NT2/D1 (cell line): Measurements from ENCODE around the gene GDA.
A peak's percentile ranks its signal among the peaks of the same experiment; 100 is the strongest.
"Not testable (repeated sequence)": the region's sequence is repeated elsewhere in the genome, so short reads cannot be mapped to it uniquely, and the experiment has no call there.

Experiments
- DNase-seq: peaks from one replicate; pipeline ENCODE4 v3.0.0-alpha.2; 2011; ENCODE audit warnings: low read depth, low spot score
- H3K27me3 ChIP-seq: 2 replicates; pipeline ENCODE4 v1.6.0; 2011; ENCODE audit warnings: mild to moderate bottlenecking; ENCODE audit not compliant: insufficient read length, insufficient read depth
- H3K36me3 ChIP-seq: 2 replicates; pipeline ENCODE4 v1.6.1; 2011; ENCODE audit warnings: mild to moderate bottlenecking, low read length, mixed read lengths; ENCODE audit not compliant: insufficient read depth, insufficient read length
- H3K4me1 ChIP-seq: 2 replicates; pipeline ENCODE4 v1.5.1; 2011; ENCODE audit not compliant: insufficient read depth, insufficient read length
- H3K4me3 ChIP-seq: 2 replicates; pipeline ENCODE4 v1.5.1; 2011; ENCODE audit warnings: low read depth; ENCODE audit not compliant: insufficient read length
- H3K9ac ChIP-seq: 2 replicates; pipeline ENCODE4 v1.6.0; 2011; ENCODE audit warnings: low read depth; ENCODE audit not compliant: insufficient read length
- H3K9me3 ChIP-seq: 2 replicates; pipeline ENCODE4 v1.5.1; 2011; ENCODE audit warnings: mild to moderate bottlenecking, low read length; ENCODE audit not compliant: insufficient read depth
- SUZ12 ChIP-seq: IDR thresholded peaks from 2 replicates; pipeline ENCODE4 v1.6.1; 2011; ENCODE audit not compliant: insufficient read length, insufficient read depth; ENCODE audit errors: extremely low read depth
- YY1 ChIP-seq: IDR thresholded peaks from 2 replicates; pipeline ENCODE4 v1.6.1; 2011; ENCODE audit not compliant: insufficient read length, insufficient read depth
- ZNF274 ChIP-seq: IDR thresholded peaks from 2 replicates; pipeline ENCODE4 v1.6.1; 2011; ENCODE audit warnings: mild to moderate bottlenecking, low read depth, low read length

GDA gene

GRCh38 chr9:72262063-72262462, 112.8 kb downstream of the GDA start:
- no peaks in the 10 kb centered on the region; the same call in 1 of the 2 replicates for H3K9me3 ChIP-seq
- H3K4me3 ChIP-seq: no peak overlapping the region
- no peak overlapping the region for H3K9ac ChIP-seq
- no peaks in the 10 kb centered on the region for H3K36me3 ChIP-seq
- no peak for DNase-seq
- H3K27me3 ChIP-seq: no peaks in the 10 kb centered on the region
- TF ChIP-seq YY1 (no peak), SUZ12 (no peak)
- H3K4me1 ChIP-seq: no peaks in the 10 kb centered on the region

GRCh38 chr9:72263572-72263971, 114.3 kb downstream of the GDA start:
- Histone ChIP-seq H3K4me1 (no peaks in the 10 kb centered on the region), H3K9ac (no peak overlapping the region), H3K9me3 (no peaks in the 10 kb centered on the region; the same call in 1 of the 2 replicates), H3K27me3 (no peaks in the 10 kb centered on the region), H3K36me3 (no peaks in the 10 kb centered on the region), H3K4me3 (no peak overlapping the region)
- TF ChIP-seq YY1 (no peak), ZNF274 (no peak), SUZ12 (no peak)
- no peak for DNase-seq

GRCh38 chr9:72268961-72269360, 119.7 kb downstream of the GDA start:
- H3K36me3 ChIP-seq: no peaks in the 10 kb centered on the region
- no peak overlapping the region for H3K4me3 ChIP-seq
- no peak overlapping the region for H3K9ac ChIP-seq
- H3K27me3 ChIP-seq: no peaks in the 10 kb centered on the region
- H3K9me3 ChIP-seq: no peaks in the 10 kb centered on the region; the same call in 1 of the 2 replicates
- TF ChIP-seq SUZ12 (no peak), ZNF274 (no peak), YY1 (no peak)
- no peak for DNase-seq
- no peaks in the 10 kb centered on the region for H3K4me1 ChIP-seq

- not testable (repeated sequence) for H3K9me3 ChIP-seq, H3K27me3 ChIP-seq, H3K4me3 ChIP-seq, H3K36me3 ChIP-seq, H3K9ac ChIP-seq, H3K4me1 ChIP-seq, DNase-seq
Observed at GRCh38 chr9:72270359-72270758, 121.1 kb downstream of the GDA start.

GRCh38 chr9:72271613-72272478, 122.6 kb downstream of the GDA start:
- H3K9me3 ChIP-seq: peaks cover 18% of the 10 kb centered on the region; the same call in 1 of the 2 replicates
- H3K36me3 ChIP-seq: no peaks in the 10 kb centered on the region
- peak; percentile 51 for DNase-seq
- TF ChIP-seq SUZ12 (no peak), ZNF274 (no peak), YY1 (no peak)
- H3K9ac ChIP-seq: no peak overlapping the region
- H3K4me3 ChIP-seq: no peak overlapping the region
- no peaks in the 10 kb centered on the region for H3K27me3 ChIP-seq
- no peaks in the 10 kb centered on the region for H3K4me1 ChIP-seq

GRCh38 chr9:72274441-72274840, 125.2 kb downstream of the GDA start:
- Histone ChIP-seq H3K4me3 (no peak overlapping the region), H3K36me3 (no peaks in the 10 kb centered on the region), H3K9ac (no peak overlapping the region), H3K27me3 (no peaks in the 10 kb centered on the region), H3K4me1 (no peaks in the 10 kb centered on the region), H3K9me3 (peaks cover 18% of the 10 kb centered on the region; the same call in 1 of the 2 replicates)
- TF ChIP-seq SUZ12: no peak
- no peak for TF ChIP-seq YY1
- TF ChIP-seq ZNF274: no peak
- no peak for DNase-seq

- TF ChIP-seq SUZ12: no peak
- TF ChIP-seq YY1: no peak
- no peak for TF ChIP-seq ZNF274
- no peak for DNase-seq
- Histone ChIP-seq H3K9me3 (peaks cover 18% of the 10 kb centered on the region; the same call in 1 of the 2 replicates), H3K27me3 (no peaks in the 10 kb centered on the region), H3K9ac (no peak overlapping the region), H3K4me3 (no peak overlapping the region), H3K4me1 (no peaks in the 10 kb centered on the region), H3K36me3 (no peaks in the 10 kb centered on the region)
Observed at GRCh38 chr9:72274916-72275315, 125.7 kb downstream of the GDA start.

- TF ChIP-seq ZNF274 (no peak), SUZ12 (no peak), YY1 (no peak)
- Histone ChIP-seq H3K4me3 (no peak overlapping the region), H3K36me3 (no peaks in the 10 kb centered on the region), H3K27me3 (no peaks in the 10 kb centered on the region), H3K9ac (no peak overlapping the region), H3K4me1 (no peaks in the 10 kb centered on the region), H3K9me3 (peaks cover 18% of the 10 kb centered on the region; the same call in 1 of the 2 replicates)
- DNase-seq: no peak
Observed at GRCh38 chr9:72276429-72276828, 127.2 kb downstream of the GDA start.
